GM18519 (cell line): ENCODE measurements around the gene PSMD5.

Experiments
- ATAC-seq: cut with Tn5 transposase; IDR thresholded peaks from one replicate; pipeline ENCODE4 v1.9.1; 2021; ENCODE audit warnings: mild to moderate bottlenecking, moderate library complexity; ENCODE audit not compliant: unreplicated experiment, low FRiP score

Gene PSMD5

GRCh38 chr9:120768247-120768646, 74.5 kb downstream of the PSMD5 start:
- no peak for ATAC-seq

GRCh38 chr9:120767451-120767850, 75.3 kb downstream of the PSMD5 start:
- ATAC-seq = no peak
